GM23338 (cell line): ENCODE measurements around the gene SFT2D1. TPM values are rescaled to one million over a fixed set of nuclear protein-coding genes. Genes with fewer than 3 reads are reported as not detected.

Experiments used
- ATAC-seq: fragments of 200-7000 bp; cut with Tn5 transposase; 3 replicates; pipeline ENCODE4 v1.9.1; 2020
- DNase-seq: peaks from one replicate; pipeline ENCODE4 v3.0.0-alpha.2; 2015; ENCODE audit warnings: low spot score
- H2AFZ ChIP-seq: fragments of 200-600 bp; sonication (generic); 2 replicates; pipeline ENCODE4 v1.8.0; 2016; ENCODE audit warnings: antibody characterized with exemption, mild to moderate bottlenecking, moderate library complexity
- H3F3A ChIP-seq: fragments of 200-600 bp; sonication (generic); replicated peaks from 2 replicates; pipeline ENCODE4 v1.8.0; 2017; ENCODE audit warnings: antibody characterized with exemption, mixed run types, low read depth
- H3K27ac ChIP-seq: fragments of 200-600 bp; sonication (generic); 2 replicates; pipeline ENCODE4 v1.6.1; 2016; ENCODE audit warnings: low read depth
- H3K27me3 ChIP-seq: fragments of 200-600 bp; sonication (generic); 2 replicates; pipeline ENCODE4 v1.8.0; 2016; ENCODE audit warnings: mild to moderate bottlenecking, mixed run types, moderate library complexity; ENCODE audit not compliant: insufficient read depth
- H3K36me3 ChIP-seq: fragments of 200-600 bp; sonication (generic); 2 replicates; pipeline ENCODE4 v1.8.0; 2016; ENCODE audit warnings: mild to moderate bottlenecking; ENCODE audit not compliant: insufficient read depth
- H3K4me1 ChIP-seq: fragments of 200-600 bp; sonication (generic); 2 replicates; pipeline ENCODE4 v1.8.0; 2016; ENCODE audit warnings: mild to moderate bottlenecking, moderate library complexity; ENCODE audit not compliant: insufficient read depth
- H3K4me2 ChIP-seq: fragments of 200-600 bp; sonication (generic); 2 replicates; pipeline ENCODE4 v1.7.1; 2017; ENCODE audit warnings: mixed run types
- H3K4me3 ChIP-seq: fragments of 200-600 bp; sonication (generic); 2 replicates; pipeline ENCODE4 v1.6.1; 2016; ENCODE audit warnings: mixed run types
- H3K79me2 ChIP-seq: fragments of 200-600 bp; sonication (generic); replicated peaks from 2 replicates; pipeline ENCODE4 v1.8.0; 2017; ENCODE audit warnings: mild to moderate bottlenecking; ENCODE audit not compliant: insufficient read depth
- H3K9me2 ChIP-seq: fragments of 200-600 bp; sonication (generic); 2 replicates; pipeline ENCODE4 v1.8.0; 2017; ENCODE audit not compliant: insufficient read depth
- H4K20me1 ChIP-seq: fragments of 200-600 bp; sonication (generic); replicated peaks from 2 replicates; pipeline ENCODE4 v1.8.0; 2017; ENCODE audit warnings: mild to moderate bottlenecking; ENCODE audit not compliant: insufficient read depth
- H3K27ac Mint-ChIP-seq: 2 replicates; pipeline ENCODE4 v1.8.0; 2020; ENCODE audit warnings: inconsistent platforms, mild to moderate bottlenecking, moderate library complexity, mixed read lengths
- H3K27me3 Mint-ChIP-seq: 3 replicates; pipeline ENCODE4 v1.8.0; 2022; ENCODE audit warnings: low read depth, mild to moderate bottlenecking, moderate library complexity, mixed read lengths, inconsistent platforms; ENCODE audit not compliant: insufficient read depth, poor library complexity
- H3K36me3 Mint-ChIP-seq: 3 replicates; pipeline ENCODE4 v1.8.0; 2021; ENCODE audit warnings: low read depth, mild to moderate bottlenecking, inconsistent platforms, moderate library complexity, mixed read lengths
- H3K4me1 Mint-ChIP-seq: 3 replicates; pipeline ENCODE4 v1.8.0; 2020; ENCODE audit warnings: mild to moderate bottlenecking, inconsistent platforms, mixed read lengths
- H3K4me3 Mint-ChIP-seq: 3 replicates; pipeline ENCODE4 v1.8.0; 2021; ENCODE audit warnings: moderate library complexity, mild to moderate bottlenecking, inconsistent platforms, mixed read lengths
- H3K9me3 Mint-ChIP-seq: 3 replicates; pipeline ENCODE4 v1.8.0; 2020; ENCODE audit warnings: moderate library complexity, mild to moderate bottlenecking, inconsistent platforms, mixed read lengths
- CREB1 ChIP-seq: fragments of 250-450 bp; sonication (Bioruptor Pico); IDR thresholded peaks from 2 replicates; pipeline ENCODE4 v1.5.0; 2020; ENCODE audit warnings: low read depth, mild to moderate bottlenecking, moderate library complexity
- NANOG ChIP-seq: IDR thresholded peaks from 2 replicates; pipeline ENCODE4 v1.6.1; 2016; ENCODE audit warnings: antibody characterized with exemption, borderline replicate concordance
- POLR2AphosphoS5 ChIP-seq: IDR thresholded peaks from 2 replicates; pipeline ENCODE4 v1.6.1; 2016; ENCODE audit warnings: antibody characterized with exemption, low read depth
- REST ChIP-seq: IDR thresholded peaks from one replicate; pipeline ENCODE4 v1.6.1; 2018; ENCODE audit warnings: antibody characterized with exemption; ENCODE audit not compliant: unreplicated experiment
- ZNF462 ChIP-seq: fragments of 250-450 bp; sonication (Bioruptor Pico); IDR thresholded peaks from 2 replicates; pipeline ENCODE4 v1.5.0; 2020; ENCODE audit warnings: mild to moderate bottlenecking, moderate library complexity
- polyA plus RNA-seq: library from polyadenylated mRNA; unstranded; fragments of >200 nt; fragmentation: Nextera tagmentation; extraction: Ambion mirVana; gene quantifications from 2 replicates; pipeline ENCODE4 v1.2.1, GENCODE V29; 2016
- total RNA-seq: library from RNA; depleted of rRNA; stranded (reverse); fragments of >200 nt; shearing (Covaris generic); gene quantifications from 2 replicates; pipeline ENCODE4 v1.2.3, GENCODE V29; 2014

Gene SFT2D1
- total and polyA plus RNA-seq, 2 experiments from 2014 or later, result 74.7 to 120 TPM

- peaks cover 14% of the 10 kb centered on the region for H3K4me1 Mint-ChIP-seq
- H3K4me3 Mint-ChIP-seq, result no peak overlapping the region
- Histone ChIP-seq H3K36me3 (no peaks in the 10 kb centered on the region), H3K4me1 (peaks cover 13% of the 10 kb centered on the region), H3K27ac (no peak overlapping the region), H3K27me3 (peaks cover 30% of the 10 kb centered on the region), H3F3A (0 out of 2 replicates have a peak, but pooled peaks cover 3% of the 10 kb centered on the region), H3K79me2 (no peaks in the 10 kb centered on the region), H2AFZ (no peak overlapping the region), H3K4me2 (no peak overlapping the region), H4K20me1 (no peaks in the 10 kb centered on the region), H3K9me2 (no peaks in the 10 kb centered on the region), H3K4me3 (no peak overlapping the region)
- H3K27ac Mint-ChIP-seq, result no peak overlapping the region
- no peak for DNase-seq
- no peaks in the 10 kb centered on the region for H3K9me3 Mint-ChIP-seq
- TF ChIP-seq CREB1 (CRISPR knock-in tag), result no peak
- TF ChIP-seq POLR2AphosphoS5, result no peak
- TF ChIP-seq ZNF462 (CRISPR knock-in tag), result no peak
- TF ChIP-seq REST, result no peak
- no peak for TF ChIP-seq NANOG
- no peaks in the 10 kb centered on the region for H3K36me3 Mint-ChIP-seq
- no peak for ATAC-seq
- peaks cover 24% of the 10 kb centered on the region for H3K27me3 Mint-ChIP-seq
Measured at GRCh38 chr6:166312832-166313231, 29.5 kb downstream of the SFT2D1 start.
